H1 (cell line): ENCODE data around the gene ADM5. TPM values are rescaled to one million over a fixed set of nuclear protein-coding genes. Genes with fewer than 3 reads are reported as not detected.
A peak's percentile ranks its signal among the peaks of the same experiment; 100 is the strongest.

ENCODE experiments used
- CTCF ChIA-PET: fragments of 300-600 bp; sonication (Branson Sonifier 250); formaldehyde crosslinking; loops from one replicate; lab custom pipeline; 2021; ENCODE audit not compliant: partially characterized antibody; lab: Charles Lee
- POLR2A ChIA-PET: fragments of 300-600 bp; sonication (Branson Sonifier 250); formaldehyde crosslinking; loops from one replicate; lab custom pipeline; 2021; ENCODE audit warnings: inconsistent platforms; ENCODE audit not compliant: partially characterized antibody; lab: Charles Lee
- DNase-seq, 2 experiments: peaks; one replicate each; pipeline versions ENCODE4 v3.0.0 to v3.0.0-alpha.2; 2010 to 2022; ENCODE audit warnings: low spot score in 2 of 2, low read depth in 1 of 2, mixed read lengths in 1 of 2
- FAIRE-seq: peaks from 2 replicates; lab custom pipeline; 2011; peaks lifted over from hg19 to GRCh38; lab: Jason Lieb, UNC
- H2AFZ ChIP-seq: 2 replicates; pipeline ENCODE4 v1.8.1; 2012; ENCODE audit warnings: low read length, inconsistent platforms
- H2AK5ac ChIP-seq: 2 replicates; pipeline ENCODE4 v1.6.1; 2013; ENCODE audit warnings: low read depth, low read length
- H2BK120ac ChIP-seq: replicated peaks from 2 replicates; pipeline ENCODE3; 2013; ENCODE audit warnings: low read depth, low read length, inconsistent platforms
- H2BK12ac ChIP-seq: 2 replicates; pipeline ENCODE4 v1.6.1; 2013; ENCODE audit warnings: low read depth, low read length
- H2BK15ac ChIP-seq: 2 replicates; pipeline ENCODE4 v1.6.1; 2013; ENCODE audit warnings: low read length
- H2BK20ac ChIP-seq: 2 replicates; pipeline ENCODE4 v1.6.1; 2013; ENCODE audit warnings: low read length
- H2BK5ac ChIP-seq: 2 replicates; pipeline ENCODE4 v1.6.1; 2013; ENCODE audit warnings: low read depth, low read length
- H3K14ac ChIP-seq: 2 replicates; pipeline ENCODE4 v1.6.1; 2013; ENCODE audit warnings: inconsistent platforms; ENCODE audit not compliant: insufficient read length
- H3K18ac ChIP-seq: 2 replicates; pipeline ENCODE4 v1.6.1; 2013; ENCODE audit warnings: low read length; ENCODE audit errors: extremely low read depth
- H3K23ac ChIP-seq: 2 replicates; pipeline ENCODE4 v1.6.1; 2013; ENCODE audit warnings: inconsistent platforms; ENCODE audit not compliant: insufficient read length
- H3K23me2 ChIP-seq: 2 replicates; pipeline ENCODE4 v1.6.1; 2013; ENCODE audit warnings: low read depth, low read length
- H3K27ac ChIP-seq: 2 replicates; pipeline ENCODE4 v1.6.1; 2011; ENCODE audit warnings: low read depth, low read length, inconsistent platforms
- H3K27me3 ChIP-seq, 4 experiments: replicated peaks in 1 of 4; 1 replicate in 1 of 4; 2 replicates in 3 of 4; pipeline versions ENCODE4 v1.6.1 to v1.8.1; 2011 to 2013; ENCODE audit warnings: low read length in 3 of 4, mild to moderate bottlenecking in 3 of 4, inconsistent platforms in 2 of 4, mixed read lengths in 2 of 4, moderate library complexity in 1 of 4; ENCODE audit not compliant: control insufficient read depth in 3 of 4, insufficient read depth in 3 of 4; ENCODE audit errors: extremely low read depth in 1 of 4
- H3K36me3 ChIP-seq, 4 experiments: 2 replicates each; pipeline versions ENCODE4 v1.6.1 to v1.8.1; 2011 to 2013; ENCODE audit warnings: mild to moderate bottlenecking in 4 of 4, low read length in 3 of 4, moderate library complexity in 2 of 4, control low read depth in 1 of 4, inconsistent platforms in 1 of 4; ENCODE audit not compliant: insufficient read depth in 4 of 4, control insufficient read depth in 2 of 4
- H3K4ac ChIP-seq: replicated peaks from 2 replicates; pipeline ENCODE3; 2013; ENCODE audit warnings: low read length, low read depth, mixed read lengths, inconsistent platforms; ENCODE audit not compliant: insufficient read length
- H3K4me1 ChIP-seq, 4 experiments: replicated peaks in 1 of 4; 1 replicate in 1 of 4; 2 replicates in 3 of 4; pipeline versions ENCODE4 v1.6.1 to v1.8.1; 2011 to 2013; ENCODE audit warnings: low read length in 3 of 4, inconsistent platforms in 2 of 4, mixed read lengths in 1 of 4; ENCODE audit not compliant: insufficient read depth in 4 of 4, control insufficient read depth in 3 of 4
- H3K4me2 ChIP-seq, 2 experiments: 2 replicates each; pipeline versions ENCODE4 v1.6.1 to v1.8.1; 2011 to 2013; ENCODE audit warnings: low read depth in 2 of 2, low read length in 2 of 2, control low read depth in 1 of 2, inconsistent platforms in 1 of 2, mild to moderate bottlenecking in 1 of 2; ENCODE audit not compliant: insufficient read depth in 1 of 2
- H3K4me3 ChIP-seq, 4 experiments: fragments of 200-600, 300-600 bp in 1 of 4; sonication (generic), shearing (Covaris generic), sonication (Bioruptor Twin) in 1 of 4; 2 replicates each; pipeline versions ENCODE4 v1.5.1 to v1.8.1; 2011 to 2016; ENCODE audit warnings: low read length in 4 of 4, low read depth in 3 of 4, control low read depth in 2 of 4, inconsistent platforms in 2 of 4, mild to moderate bottlenecking in 2 of 4, mixed read lengths in 1 of 4, moderate library complexity in 1 of 4; ENCODE audit not compliant: insufficient read depth in 2 of 4; ENCODE audit errors: extremely low read depth in 1 of 4
- H3K56ac ChIP-seq: replicated peaks from 2 replicates; pipeline ENCODE3; 2013; ENCODE audit warnings: low read depth, mild to moderate bottlenecking, mixed read lengths, low read length, inconsistent platforms; ENCODE audit not compliant: insufficient read length
- H3K79me1 ChIP-seq: 2 replicates; pipeline ENCODE4 v1.6.1; 2013; ENCODE audit warnings: low read depth, low read length, control low read depth
- H3K79me2 ChIP-seq, 2 experiments: 2 replicates each; pipeline versions ENCODE4 v1.6.1 to v1.8.1; 2012 to 2013; ENCODE audit warnings: low read length in 2 of 2, mild to moderate bottlenecking in 2 of 2, inconsistent platforms in 1 of 2; ENCODE audit not compliant: insufficient read depth in 2 of 2, control insufficient read depth in 1 of 2
- H3K9ac ChIP-seq, 4 experiments: replicated peaks in 1 of 4; 1 replicate in 1 of 4; 2 replicates in 3 of 4; pipeline versions ENCODE4 v1.6.1 to v1.8.1; 2011 to 2013; ENCODE audit warnings: low read depth in 3 of 4, low read length in 3 of 4, control low read depth in 2 of 4, mild to moderate bottlenecking in 2 of 4, moderate library complexity in 2 of 4, inconsistent platforms in 1 of 4; ENCODE audit errors: extremely low read depth in 1 of 4
- H3K9me3 ChIP-seq, 2 experiments: 2 replicates each; pipeline versions ENCODE4 v1.6.1 to v1.8.1; 2012 to 2013; ENCODE audit warnings: mild to moderate bottlenecking in 2 of 2, moderate library complexity in 2 of 2, control low read depth in 1 of 2, inconsistent platforms in 1 of 2, low read depth in 1 of 2, low read length in 1 of 2, mixed read lengths in 1 of 2; ENCODE audit not compliant: insufficient read depth in 2 of 2
- H4K20me1 ChIP-seq, 2 experiments: replicated peaks in 1 of 2; 2 replicates each; pipeline versions ENCODE3 to v1.8.1; 2011 to 2013; ENCODE audit warnings: inconsistent platforms in 2 of 2, low read length in 2 of 2, mild to moderate bottlenecking in 1 of 2; ENCODE audit not compliant: insufficient read depth in 2 of 2, control insufficient read depth in 1 of 2
- H4K5ac ChIP-seq: 2 replicates; pipeline ENCODE4 v1.6.1; 2013; ENCODE audit warnings: low read length, low read depth, mixed read lengths, inconsistent platforms; ENCODE audit not compliant: insufficient read length
- H4K8ac ChIP-seq: 2 replicates; pipeline ENCODE4 v1.8.0; 2013; ENCODE audit warnings: mild to moderate bottlenecking, moderate library complexity, low read length, inconsistent platforms; ENCODE audit not compliant: insufficient read depth; ENCODE audit errors: extremely low read depth
- H4K91ac ChIP-seq: replicated peaks from 2 replicates; pipeline ENCODE3; 2013; ENCODE audit warnings: low read length, mixed read lengths, inconsistent platforms; ENCODE audit not compliant: insufficient read length
- CTBP2 ChIP-seq: IDR thresholded peaks from 2 replicates; pipeline ENCODE4 v1.7.0; 2011; ENCODE audit warnings: borderline replicate concordance, mild to moderate bottlenecking, moderate library complexity, mixed read lengths, low read length; ENCODE audit not compliant: insufficient read depth, insufficient read length
- FOSL1 ChIP-seq: IDR thresholded peaks from 2 replicates; pipeline ENCODE4 v1.6.1; 2011; ENCODE audit warnings: mild to moderate bottlenecking, low read depth, low read length, moderate library complexity; ENCODE audit not compliant: insufficient read depth
- POU5F1 ChIP-seq: IDR thresholded peaks from 2 replicates; pipeline ENCODE4 v1.6.1; 2011; ENCODE audit warnings: low read depth, mild to moderate bottlenecking, low read length, moderate library complexity
- RAD21 ChIP-seq, 2 experiments: IDR thresholded peaks in 1 of 2; conservative IDR thresholded peaks in 1 of 2; 2 replicates each; pipeline ENCODE4 v1.6.1; 2011; ENCODE audit warnings: low read depth in 2 of 2, low read length in 2 of 2, improper control_type of control experiment in 1 of 2, inconsistent platforms in 1 of 2, mild to moderate bottlenecking in 1 of 2, moderate library complexity in 1 of 2
- RFX5 ChIP-seq: IDR thresholded peaks from 2 replicates; pipeline ENCODE4 v1.6.1; 2011; ENCODE audit warnings: low read depth, low read length, improper control_type of control experiment, borderline replicate concordance
- RXRA ChIP-seq: IDR thresholded peaks from 2 replicates; pipeline ENCODE4 v1.6.1; 2011; ENCODE audit warnings: low read depth, mild to moderate bottlenecking, low read length, moderate library complexity; ENCODE audit not compliant: insufficient read depth
- SP4 ChIP-seq: IDR thresholded peaks from 2 replicates; pipeline ENCODE4 v1.6.1; 2012; ENCODE audit warnings: low read length, inconsistent platforms
- WGBS, 2 experiments: shearing (Covaris generic) in 1 of 2; methylation state at CpG; one replicate each; pipeline versions ENCODE4 v1.1.6 to v1.1.7; 2013 to 2015; ENCODE audit warnings: low lambda C conversion rate in 2 of 2, mixed read lengths in 2 of 2, inconsistent platforms in 1 of 2, low coverage in 1 of 2, missing lambda C conversion rate in 1 of 2; ENCODE audit not compliant: insufficient replicate concordance in 2 of 2, insufficient coverage in 1 of 2, insufficient read length in 1 of 2; ENCODE audit errors: extremely low coverage in 1 of 2, missing lambda C conversion rate in 1 of 2; 5-methylcytosine and 5-hydroxymethylcytosine counted together
- polyA plus RNA-seq, 7 experiments: library from polyadenylated mRNA; depleted of rRNA in 3 of 7; stranded (reverse) in 5 of 7; unstranded in 2 of 7; fragments of >200 nt in 5 of 7; fragments of 200-250 nt in 2 of 7; gene quantifications; 1 replicate in 5 of 7; 2 replicates in 1 of 7; 4 replicates in 1 of 7; pipeline versions ENCODE4 v1.2.1 to v1.2.3, GENCODE V29; 2011 to 2013; ENCODE audit warnings: missing spikeins in 2 of 7, mixed read lengths in 2 of 7
- total RNA-seq: library from RNA; stranded (reverse); fragmentation: NEBNext Ultra II Directional; extraction: Animal tissue kit (Norgen Biotek cat#: 25700); gene quantifications from 2 replicates; pipeline ENCODE4 v1.2.1, GENCODE V29; 2021
- TF ChIP-seq, protein P1 (sequence below): IDR thresholded peaks from 2 replicates; pipeline ENCODE4 v1.6.1; 2011; ENCODE audit warnings: low read depth, mild to moderate bottlenecking, low read length; ENCODE audit not compliant: insufficient read depth

Gene ADM5
- total and polyA plus RNA-seq, 2 of the 8 experiments (the other 6 are each of a cell fraction or from before 2014, with no cell fraction given), result 2.5 to 2.6 TPM

DNA sequence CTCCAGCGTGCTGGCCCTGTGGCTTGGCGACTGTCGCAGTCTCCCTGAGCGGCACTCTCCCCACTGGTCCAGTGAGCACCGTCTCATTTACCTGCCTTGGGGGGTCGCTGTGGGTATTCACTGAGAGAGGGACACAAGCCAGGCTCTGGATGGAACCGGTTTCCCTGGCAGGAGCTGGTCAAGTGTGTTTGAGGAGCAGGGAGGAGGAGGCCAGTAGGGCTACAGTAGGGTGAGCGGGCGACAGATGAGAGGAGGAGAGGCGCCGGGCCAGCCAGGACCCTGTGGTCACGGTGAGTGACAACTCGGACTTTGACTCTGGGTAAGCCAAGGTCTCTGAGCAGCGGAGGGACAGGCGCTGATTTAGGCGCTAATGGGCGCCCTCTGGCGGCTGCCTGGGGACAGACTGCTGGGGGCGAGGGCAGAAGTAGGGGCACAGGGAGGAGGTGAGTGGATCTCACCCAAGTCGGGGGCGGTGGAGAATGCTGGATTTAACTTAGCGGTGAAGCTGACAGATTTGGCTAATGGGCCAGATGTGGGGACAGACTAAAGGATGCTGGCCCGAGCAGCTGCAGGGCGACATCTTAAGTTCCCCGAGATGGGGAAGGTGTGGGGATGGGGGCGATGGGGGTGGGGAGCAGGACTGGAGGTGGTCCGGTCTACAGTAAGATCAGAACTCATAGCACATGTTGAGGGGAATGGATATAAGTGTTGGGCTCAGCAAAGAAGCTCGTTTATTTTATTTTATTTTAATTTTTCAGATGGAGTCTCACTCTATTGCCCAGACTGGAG is 17.1 kb upstream of the ADM5 start:
- no peak overlapping the region for H2BK20ac ChIP-seq
- DNase-seq (peak; percentile 74 to 95), FAIRE-seq (no peak)
- no peak overlapping the region for H3K56ac ChIP-seq
- H3K4me2 ChIP-seq, result peak overlapping the region; percentile 12 to 70
- peaks cover 0 to 6% (median 2%) of the 10 kb centered on the region in 4 experiments; a peak in 4 of 7 replicates for H3K4me1 ChIP-seq
- H3K14ac ChIP-seq, result no peak overlapping the region
- no peaks in the 10 kb centered on the region for H3K27me3 ChIP-seq
- H3K23me2 ChIP-seq, result no peaks in the 10 kb centered on the region; the same call in 1 of the 2 replicates
- H4K8ac ChIP-seq, result peak overlapping the region; percentile 78; the same call in 1 of the 2 replicates
- H2AFZ ChIP-seq, result peak overlapping the region; percentile 70; the same call in 1 of the 2 replicates
- peak overlapping the region; percentile 58 for H4K91ac ChIP-seq
- no peak overlapping the region for H2BK15ac ChIP-seq
- H3K9me3 ChIP-seq, result no peaks in the 10 kb centered on the region
- peaks cover 4 to 7% of the 10 kb centered on the region in 2 experiments; a peak in 1 of 4 replicates for H3K79me2 ChIP-seq
- H4K5ac ChIP-seq, result no peak overlapping the region
- H3K4me3 ChIP-seq, result peak overlapping the region in 2 of 4 experiments; percentile 26 to 51; a peak in 2 of 8 replicates
- H2BK120ac ChIP-seq, result no peak overlapping the region
- no peak overlapping the region for H3K18ac ChIP-seq
- H3K4ac ChIP-seq, result no peak overlapping the region
- WGBS, 2 experiments, result 17% methylated on average over 24 of the region's 28 CpGs; no CpG with 5 or more reads in 1 of the 2 experiments
- H3K36me3 ChIP-seq, result peaks cover 2 to 21% (median 9%) of the 10 kb centered on the region in 4 experiments; a peak in 7 of 8 replicates
- no peak overlapping the region for H3K23ac ChIP-seq
- H2BK12ac ChIP-seq, result no peak overlapping the region
- H2BK5ac ChIP-seq, result peak overlapping the region; percentile 41
- no peak overlapping the region for H2AK5ac ChIP-seq
- ChIA-PET CTCF (interaction anchor here (0.7 to 7.4 kb wide), 23 partner anchors 8 to 905 kb away, joined by 3 to 39 read pairs (median 5); partner anchors contain the start of genes CPT1C, RCN3, RRAS and SCAF1), POLR2A (interaction anchor here (0.6 to 14.5 kb wide), 13 partner anchors 9 to 176 kb away, joined by 3 to 275 read pairs (median 4); partner anchors contain the start of genes ADM5, BCL2L12, CPT1C and IRF3)
- H3K9ac ChIP-seq, result peak overlapping the region in 2 of 4 experiments; percentile 51 to 53; a peak in 4 of 7 replicates
- peak overlapping the region; percentile 46; the same call in 1 of the 2 replicates for H3K27ac ChIP-seq
- H3K79me1 ChIP-seq, result no peaks in the 10 kb centered on the region; the same call in 1 of the 2 replicates
- H4K20me1 ChIP-seq, result peaks cover 0 to 3% of the 10 kb centered on the region in 2 experiments
- TF ChIP-seq CTBP2, result peak; percentile 36
- no peak for TF ChIP-seq RFX5
- no peak for TF ChIP-seq FOSL1
- 0 out of 2 replicates have a peak, but pooled peaks have one; percentile 1 for TF ChIP-seq RXRA
- TF ChIP-seq, protein P1, sequence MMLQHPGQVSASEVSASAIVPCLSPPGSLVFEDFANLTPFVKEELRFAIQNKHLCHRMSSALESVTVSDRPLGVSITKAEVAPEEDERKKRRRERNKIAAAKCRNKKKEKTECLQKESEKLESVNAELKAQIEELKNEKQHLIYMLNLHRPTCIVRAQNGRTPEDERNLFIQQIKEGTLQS, result no peak
- TF ChIP-seq RAD21 (IDR thresholded peaks at IDR 0.05 in 1 of 2, conservative IDR thresholded peaks at IDR 0.05 in 1 of 2; ENCODE audit: low read depth in 2 of 2, low read length in 2 of 2), result peak; percentile 55 to 66
- no peak for TF ChIP-seq POU5F1
- TF ChIP-seq SP4, result peak; percentile 88; the same call in 1 of the 2 replicates
